T-helper 1 cell (primary cell): ENCODE measurements around the gene DMD.
"Not testable (repeated sequence)": the region's sequence is repeated elsewhere in the genome, so short reads cannot be mapped to it uniquely, and the experiment has no call there.

ENCODE experiments used
- DNase-seq, 5 donors: peaks; one replicate each; pipeline ENCODE4 v3.0.0-alpha.2; 2012 to 2020

Gene DMD

DNA sequence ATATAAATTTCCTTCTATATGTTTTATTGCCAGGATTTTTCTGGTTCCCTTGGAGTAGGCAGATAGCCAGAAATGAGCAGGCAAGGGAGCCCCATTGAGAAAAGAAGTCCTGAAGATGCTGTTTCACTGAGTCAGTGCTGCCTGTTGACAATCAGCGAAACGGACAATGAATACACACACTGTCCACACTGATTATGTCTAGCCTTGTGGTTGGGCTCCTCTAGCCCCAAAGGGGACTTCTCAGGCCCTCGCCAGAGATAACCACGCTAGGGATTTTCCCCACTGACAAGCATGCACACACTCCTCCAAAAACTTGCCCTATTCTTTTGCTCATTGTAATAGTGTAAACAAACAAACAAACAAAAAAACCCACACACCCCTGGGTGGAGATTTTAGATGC is 369.3 kb downstream of the DMD start:
- DNase-seq = no peak

DNA sequence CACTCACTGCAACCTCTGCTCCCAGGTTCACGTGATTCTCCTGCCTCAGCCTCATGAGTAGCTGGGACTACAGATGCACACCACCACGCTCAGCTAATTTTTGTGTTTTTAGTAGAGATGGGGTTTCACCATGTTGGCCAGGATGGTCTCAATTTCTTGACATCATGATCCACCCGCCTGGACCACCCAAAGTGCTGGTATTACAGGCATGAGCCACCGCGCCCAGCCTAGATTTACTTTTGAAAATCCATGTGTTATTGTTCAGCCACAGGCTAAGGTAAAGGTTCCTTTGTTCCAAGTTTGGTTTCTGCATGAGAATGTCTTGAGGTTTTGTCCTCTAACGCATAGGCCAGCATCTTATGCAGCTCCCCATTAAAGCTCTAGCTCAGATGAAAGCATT is 371.6 kb downstream of the DMD start:
- DNase-seq = no peak

DNA sequence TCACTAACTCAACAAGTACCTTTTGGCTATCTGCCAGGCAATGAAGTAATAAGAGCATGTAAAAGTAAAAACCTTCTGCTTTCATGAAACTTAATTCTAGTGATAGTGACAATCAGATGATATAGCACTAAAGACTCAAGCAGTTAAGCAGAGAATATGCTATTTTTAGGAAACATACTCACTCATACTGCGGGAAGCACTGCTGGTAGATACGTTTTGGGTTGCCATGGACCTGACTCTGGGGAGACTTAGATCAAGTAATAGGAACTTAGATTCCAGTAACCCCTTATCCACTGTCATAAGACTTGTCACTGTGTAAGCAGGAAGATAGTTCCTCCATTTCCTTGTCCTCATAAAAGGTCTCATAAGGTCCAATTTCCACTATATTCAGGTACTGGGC is 386.3 kb downstream of the DMD start:
- DNase-seq = no peak

DNA sequence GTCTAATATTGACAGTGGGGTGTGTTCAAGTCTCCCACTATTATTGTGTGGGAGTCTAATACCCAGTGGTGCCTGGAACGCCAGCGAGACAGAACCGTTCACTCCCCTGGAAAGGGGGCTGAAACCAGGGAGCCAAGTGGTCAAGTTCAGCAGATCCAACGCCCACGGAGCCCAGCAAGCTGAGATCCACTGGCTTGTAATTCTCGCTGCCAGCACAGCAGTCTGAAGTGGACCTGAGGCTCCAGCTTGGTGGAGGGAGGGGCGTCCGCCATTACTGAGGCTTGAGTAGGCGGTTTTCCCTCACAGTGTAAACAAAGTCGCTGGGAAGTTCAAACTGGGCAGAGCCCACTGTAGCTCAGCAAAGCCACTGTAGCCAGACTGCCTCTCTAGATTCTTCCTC is 407.3 kb downstream of the DMD start:
- DNase-seq = no peak

DNA sequence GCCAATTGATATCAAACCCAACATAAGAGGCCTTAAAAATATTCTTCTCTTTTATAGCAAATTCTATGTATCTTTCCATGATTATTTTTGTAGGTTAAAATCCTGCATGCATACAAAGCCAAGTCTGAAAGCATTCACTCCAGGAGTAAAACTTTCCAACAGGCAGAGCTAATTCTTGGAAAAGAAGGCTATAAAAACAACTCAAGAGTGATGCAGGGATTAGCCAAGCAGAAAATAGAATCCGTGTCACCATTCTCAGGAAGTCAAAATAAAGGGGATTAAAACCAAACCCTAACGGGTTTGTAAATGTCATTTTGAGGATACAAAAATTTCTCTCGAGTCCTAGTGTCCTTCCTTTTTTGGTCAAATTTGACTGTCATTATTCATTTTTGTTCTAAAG is 412.4 kb downstream of the DMD start:
- DNase-seq = no peak

DNA sequence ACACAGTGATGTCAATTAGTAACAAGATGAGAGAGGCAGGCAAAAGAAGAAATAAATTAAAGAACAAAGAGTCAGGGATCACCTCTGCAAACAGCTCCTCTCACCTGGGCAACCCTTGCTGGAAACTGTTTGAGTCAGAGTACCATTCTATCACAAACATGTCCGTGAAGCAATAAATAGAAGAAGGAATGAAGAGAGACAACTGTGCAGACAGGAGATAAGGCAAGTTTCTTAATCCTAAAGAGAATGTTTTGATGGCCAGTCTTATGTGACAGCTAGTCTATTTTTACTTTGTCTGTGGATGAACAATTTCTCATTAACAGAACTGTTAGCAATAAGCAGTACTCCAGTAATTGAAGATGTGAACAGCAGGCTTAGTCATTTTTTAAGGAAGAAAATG is 422.4 kb downstream of the DMD start:
- DNase-seq = no peak

DNA sequence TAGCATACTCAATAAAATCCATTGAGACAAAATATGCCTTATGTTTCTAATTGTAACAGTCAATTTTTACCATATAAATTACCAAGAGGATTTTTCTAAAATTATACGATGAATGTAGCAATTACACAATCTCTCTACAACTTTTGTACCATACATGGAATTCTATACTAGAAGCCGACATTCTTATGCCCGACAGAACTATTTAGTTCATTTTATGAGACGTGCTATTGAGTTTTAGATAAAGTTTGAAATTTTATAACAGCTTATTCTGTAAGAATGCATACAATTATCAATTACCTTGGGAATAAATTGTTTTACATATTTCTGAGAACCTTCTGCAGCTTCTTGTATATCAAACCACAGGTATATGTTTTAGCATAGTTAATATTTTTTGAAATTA is 431.2 kb downstream of the DMD start:
- no peak for DNase-seq

DNA sequence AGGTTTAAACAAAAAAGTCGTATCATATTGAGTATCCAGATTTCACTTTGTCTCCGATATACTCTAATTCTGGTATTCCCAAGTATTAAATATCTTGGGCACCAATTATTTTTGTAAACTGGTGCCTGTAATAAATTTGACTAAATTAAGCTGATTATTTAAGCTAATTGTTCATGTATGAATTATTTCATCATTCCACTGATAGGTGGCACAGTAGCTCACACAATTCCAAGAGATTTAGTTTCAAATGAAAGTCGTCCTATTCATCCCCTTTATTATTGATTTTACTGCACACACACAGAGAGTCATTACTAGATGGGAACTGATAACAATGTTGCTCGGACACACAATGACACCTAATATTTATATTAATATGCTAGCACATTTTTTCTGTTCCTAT is 432.4 kb downstream of the DMD start:
- no peak for DNase-seq

DNA sequence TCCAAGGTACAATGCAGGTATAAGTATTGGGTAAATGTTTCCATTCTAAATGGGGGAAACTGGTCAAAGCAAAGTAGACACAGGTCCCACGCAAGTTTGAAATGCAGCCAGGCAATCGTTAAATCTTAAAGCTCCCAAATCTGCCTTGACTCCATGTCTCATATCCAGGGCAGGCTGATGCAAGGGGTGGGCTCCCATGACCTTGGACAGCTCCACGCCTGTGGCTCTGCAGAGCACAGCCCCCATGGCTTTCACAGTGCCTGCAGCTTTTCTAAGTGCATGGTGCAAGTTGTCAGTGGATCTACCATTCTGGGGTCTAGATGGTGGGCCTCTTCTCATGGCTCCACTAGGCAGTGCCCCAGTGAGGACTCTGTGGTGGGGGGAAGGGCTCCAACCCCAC is 436.4 kb downstream of the DMD start:
- no peak for DNase-seq

DNA sequence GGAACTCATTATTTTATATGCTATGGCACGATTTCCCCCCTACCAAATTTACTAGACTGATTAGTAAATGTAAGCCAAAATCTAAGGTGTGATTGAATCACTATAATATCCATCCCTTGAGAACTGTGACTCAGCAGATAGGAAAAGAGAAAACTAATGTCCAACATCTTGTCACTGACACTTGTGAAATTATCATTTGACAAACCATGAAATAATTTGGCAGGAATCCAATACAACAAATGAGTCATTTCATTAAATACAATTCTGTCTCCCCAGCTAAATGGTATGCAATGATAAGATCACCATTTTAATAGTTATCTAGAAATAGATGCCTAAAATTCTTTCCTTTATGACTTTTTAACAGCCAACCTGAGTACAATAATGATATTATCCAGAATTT is 462.3 kb downstream of the DMD start:
- DNase-seq = no peak

DNA sequence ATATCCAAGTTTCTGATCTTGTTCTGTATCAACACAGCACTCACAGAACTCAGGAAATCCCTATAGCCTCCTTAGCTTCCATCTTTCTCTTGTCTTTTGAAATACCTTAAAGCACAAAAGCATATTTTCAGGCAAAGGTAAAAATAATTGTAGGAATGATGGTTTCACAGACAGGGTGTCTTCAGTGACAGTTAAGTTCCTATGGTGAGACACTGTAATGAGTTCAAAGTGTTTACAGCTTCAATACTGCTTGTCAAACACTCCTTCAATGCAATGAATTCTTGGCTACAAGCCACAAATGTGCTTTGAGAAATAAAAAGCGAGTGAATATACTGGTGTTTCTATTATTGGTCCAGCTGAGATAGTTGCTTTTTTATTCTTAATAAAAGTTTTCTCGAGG is 466.0 kb downstream of the DMD start:
- no peak for DNase-seq

DNA sequence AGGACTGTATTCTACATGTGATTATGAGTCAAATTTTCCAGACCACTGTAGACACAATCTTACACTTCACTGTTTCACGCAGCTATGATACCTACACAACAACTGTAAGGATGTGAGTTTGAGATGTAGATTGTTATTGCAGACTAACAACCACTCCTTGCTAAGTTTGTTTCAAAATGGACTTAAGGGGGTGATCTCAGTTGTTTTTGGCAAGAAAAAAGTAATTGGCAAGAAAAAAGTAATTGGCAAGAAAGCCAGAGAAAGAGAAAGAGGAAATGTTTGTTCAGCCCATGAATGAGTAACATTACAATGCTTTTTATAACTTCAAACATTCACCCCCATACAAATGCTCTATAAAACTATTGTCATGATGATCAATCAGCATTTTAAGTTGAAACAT is 466.4 kb downstream of the DMD start:
- no peak for DNase-seq

DNA sequence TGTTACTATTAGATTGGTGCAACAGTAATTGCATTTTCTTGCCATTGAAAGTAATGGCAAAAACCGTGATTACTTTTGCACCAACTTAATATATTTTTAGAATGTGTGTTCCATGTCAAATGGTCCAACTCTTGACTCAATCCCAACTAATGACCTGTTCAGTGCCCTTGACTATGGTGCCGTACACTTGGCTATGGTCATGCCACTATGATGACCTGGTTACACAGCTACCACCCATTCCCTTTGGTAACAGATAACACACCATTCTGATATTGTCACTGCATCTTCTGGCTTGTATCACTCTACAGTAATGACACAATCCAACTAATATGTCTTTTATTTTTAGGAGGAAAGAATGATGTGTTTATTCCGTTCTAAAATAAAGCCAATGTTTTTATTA is 469.4 kb downstream of the DMD start:
- no peak for DNase-seq

DNA sequence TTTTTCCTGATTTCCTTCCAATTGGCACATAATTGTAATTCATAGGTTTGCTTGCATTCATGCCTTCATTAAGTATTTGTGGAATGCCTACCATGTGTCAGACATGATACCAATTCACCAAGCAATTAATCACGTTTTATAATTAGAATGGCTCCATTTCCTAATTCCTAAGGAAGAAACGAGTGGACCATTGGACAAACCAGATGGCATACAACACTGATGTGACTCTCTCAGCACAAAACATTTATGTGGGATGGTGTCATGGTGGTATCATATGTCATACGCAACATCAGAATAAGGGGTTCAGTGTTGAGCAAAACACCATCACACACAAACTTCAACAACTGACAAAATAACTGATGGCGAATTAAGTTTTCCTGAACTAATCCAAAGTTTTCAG is 502.8 kb downstream of the DMD start:
- no peak for DNase-seq

DNA sequence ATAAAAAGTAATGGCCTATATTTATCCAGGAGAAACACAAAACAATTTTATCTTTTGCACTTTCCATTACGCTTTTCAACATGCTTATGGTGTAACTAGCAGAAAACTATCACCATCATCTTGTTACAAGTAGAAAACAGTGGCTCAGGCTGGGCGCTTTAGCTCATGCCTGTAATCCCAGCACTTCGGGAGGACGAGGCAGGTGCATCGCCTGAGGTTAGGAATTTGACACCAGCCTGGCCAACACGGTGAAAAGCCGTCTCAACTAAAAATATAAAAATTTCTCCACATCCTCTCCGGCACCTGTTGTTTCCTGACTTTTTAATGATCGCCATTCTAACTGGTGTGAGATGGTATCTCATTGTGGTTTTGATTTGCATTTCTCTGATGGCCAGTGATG is 506.0 kb downstream of the DMD start:
- DNase-seq = not testable (repeated sequence)

DNA sequence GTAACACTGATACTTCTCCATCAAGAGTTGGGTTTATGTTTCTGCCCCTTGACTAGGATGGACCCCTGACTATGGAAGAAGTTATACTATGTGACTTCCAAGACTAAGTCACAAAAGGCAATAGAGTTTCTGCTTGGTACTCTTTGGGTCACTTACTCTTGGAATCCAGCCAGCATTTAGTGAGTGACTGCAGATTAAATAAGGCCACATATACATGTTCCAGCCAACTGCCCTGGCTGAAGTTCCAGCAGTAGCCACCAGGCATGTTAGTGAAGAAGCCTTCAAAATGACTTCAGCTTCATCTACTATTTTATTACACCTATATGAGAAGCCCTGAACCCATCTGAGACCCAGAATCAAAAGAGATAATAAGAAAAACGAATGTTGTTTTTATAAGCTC is 524.0 kb downstream of the DMD start:
- DNase-seq = no peak

DNA sequence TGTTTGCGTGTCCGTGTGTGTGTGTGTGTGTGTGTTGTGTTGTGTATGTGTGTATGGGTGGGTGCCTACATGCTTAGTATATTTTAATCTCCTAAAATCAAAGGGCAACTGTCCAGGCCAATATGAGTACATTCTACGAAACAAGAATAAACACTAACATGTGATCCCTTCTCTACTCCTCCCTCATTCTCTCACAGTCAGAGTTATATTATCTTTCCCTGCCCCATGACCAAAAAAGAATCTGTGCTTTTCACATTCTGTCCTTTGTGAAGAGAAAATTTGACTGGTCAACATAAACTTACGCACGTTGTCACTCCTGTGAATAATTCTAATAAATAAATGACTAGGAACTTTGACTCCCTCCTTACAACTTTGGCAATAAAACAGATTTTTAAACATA is 532.9 kb downstream of the DMD start:
- DNase-seq = no peak

DNA sequence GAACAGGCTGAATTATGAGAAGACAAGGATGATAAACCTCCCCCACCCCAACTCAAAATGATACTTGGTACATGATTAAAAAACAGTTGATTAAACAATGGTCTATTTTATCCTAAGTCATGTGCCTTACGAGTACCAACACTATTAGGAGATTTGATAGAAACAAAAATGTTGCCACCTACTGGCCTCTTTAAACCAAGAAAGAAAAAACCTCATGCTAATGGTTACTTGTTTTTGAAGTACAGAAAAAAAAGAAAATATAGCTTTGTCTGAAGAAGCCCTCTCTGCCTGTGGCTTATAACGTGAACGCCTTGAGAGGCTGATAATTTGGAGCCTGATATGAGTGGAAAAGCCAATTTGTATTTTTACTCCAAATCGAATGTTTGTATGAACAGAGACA is 538.2 kb downstream of the DMD start:
- DNase-seq = no peak

DNA sequence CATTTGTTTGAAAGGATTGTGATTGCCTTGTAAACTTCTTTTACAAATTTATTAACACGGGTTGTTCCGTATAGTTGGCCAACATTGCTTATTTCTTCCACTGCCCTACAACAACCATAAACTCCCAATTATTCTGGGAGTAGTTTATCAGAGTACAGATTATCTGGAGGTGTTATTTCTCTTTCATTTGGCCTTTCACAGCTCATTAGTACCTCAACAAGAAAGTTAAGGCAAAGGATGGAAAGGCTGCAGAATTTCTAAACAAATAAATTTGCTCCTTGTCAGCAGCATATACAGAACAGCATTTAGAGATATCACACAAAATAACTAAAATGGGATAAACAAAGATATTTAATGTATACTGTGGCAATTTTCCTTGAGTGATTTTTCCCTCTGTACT is 548.8 kb downstream of the DMD start:
- DNase-seq = no peak

DNA sequence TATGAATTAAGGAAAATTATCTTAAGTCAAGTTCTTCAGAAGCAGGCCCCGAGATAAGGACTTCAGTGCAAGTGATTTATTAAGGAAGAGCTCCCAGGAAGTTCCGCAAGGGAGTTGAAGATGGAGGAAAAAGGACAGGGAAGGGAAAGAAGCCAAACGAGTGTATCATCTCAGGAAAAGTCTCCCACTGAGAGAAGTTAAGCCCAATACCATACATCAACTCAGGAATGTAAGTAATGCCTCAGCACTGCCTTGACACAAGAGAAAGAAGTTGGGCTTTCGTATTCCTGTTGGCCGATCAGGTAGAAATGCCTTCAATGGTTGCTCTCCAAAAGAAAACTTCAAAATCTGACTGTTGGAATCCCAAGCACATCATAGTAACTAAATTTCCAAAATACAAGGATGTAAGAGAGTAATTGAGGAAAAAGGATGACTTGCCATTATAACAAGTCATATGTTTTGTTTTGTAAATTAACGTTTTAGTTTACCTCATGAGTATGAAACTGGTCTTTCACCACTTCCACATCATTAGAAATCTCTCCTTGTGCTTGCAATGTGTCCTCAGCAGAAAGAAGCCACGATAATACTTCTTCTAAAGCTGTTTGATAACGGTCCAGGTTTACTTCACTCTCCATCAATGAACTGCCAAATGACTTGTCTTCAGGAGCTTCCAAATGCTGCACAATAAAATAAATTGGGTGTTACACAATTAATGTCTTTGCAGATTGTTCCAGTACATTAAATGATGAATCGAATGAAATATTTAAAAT is 566.7 kb downstream of the DMD start:
- DNase-seq = no peak

DNA sequence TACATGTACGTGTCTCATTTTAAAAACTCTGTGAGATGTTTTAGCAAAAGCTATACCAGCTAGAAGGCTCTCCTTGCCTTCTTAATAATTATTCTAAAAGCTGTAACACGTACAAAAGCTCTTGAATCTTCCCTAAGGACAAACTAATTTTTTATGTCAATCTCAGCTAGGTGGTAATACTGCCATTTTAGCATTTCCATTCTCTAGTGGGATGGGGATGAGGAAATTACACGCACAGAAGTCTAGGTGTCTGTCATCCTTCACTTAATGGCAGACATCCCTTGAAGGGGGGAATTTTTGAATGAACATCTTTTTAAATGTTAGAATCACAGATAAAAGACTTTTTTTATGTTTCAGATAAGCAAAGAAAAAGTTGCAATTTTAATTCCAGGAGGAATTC is 569.1 kb downstream of the DMD start:
- no peak for DNase-seq

DNA sequence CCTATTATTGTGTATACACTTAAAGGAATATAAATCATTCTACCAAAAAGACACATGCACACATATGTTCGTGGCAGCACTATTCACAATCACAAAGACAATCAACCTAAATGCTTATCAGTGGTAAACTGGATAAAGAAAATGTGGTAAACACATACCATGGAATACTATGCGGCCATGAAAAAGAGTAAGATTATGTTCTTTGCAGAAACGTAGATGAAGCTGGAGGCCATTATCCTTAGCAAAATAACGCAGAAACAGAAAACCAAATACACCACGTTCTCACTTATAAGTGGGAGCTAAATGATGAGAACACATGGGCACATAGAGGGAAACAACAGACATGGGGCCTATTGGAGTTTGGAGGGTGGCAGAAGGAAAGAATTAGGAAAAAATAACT is 593.2 kb downstream of the DMD start:
- DNase-seq = no peak

DNA sequence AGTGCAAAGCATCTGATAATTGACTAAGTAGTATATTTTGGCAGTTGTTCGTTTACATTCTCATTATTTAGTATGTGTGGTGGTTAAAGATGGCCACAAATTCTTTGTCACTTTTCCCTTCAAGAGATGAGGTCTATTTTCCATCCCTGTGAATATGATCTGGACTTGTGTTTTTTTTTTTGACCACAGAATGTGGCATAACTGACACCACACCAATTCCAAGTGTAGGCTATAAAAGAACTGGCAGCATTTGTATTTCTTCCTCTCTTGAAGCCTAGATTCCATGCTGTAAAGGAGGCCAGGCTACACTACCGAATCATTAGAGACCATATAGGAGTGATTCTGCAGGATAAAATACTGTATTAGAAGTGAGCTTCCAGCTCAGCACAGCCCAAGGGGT is 596.6 kb downstream of the DMD start:
- no peak for DNase-seq

DNA sequence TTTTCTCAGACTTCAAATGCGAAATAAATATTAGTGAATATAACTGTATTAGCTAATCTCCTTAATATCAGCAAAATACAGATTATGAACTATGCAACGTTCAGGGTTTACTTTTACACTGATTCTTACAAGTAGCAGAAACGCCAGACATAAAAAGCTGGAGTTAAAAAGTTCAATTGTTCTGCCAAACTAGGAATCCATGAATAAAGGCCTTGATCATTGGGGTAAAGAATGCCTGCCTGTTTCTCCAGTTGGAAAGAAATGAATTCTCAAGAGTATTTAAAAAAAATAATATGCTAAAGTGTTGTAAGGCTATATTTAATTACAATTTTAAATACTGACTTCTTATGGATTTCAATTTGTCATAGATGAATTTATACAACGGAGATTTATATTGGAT is 612.2 kb downstream of the DMD start:
- no peak for DNase-seq

DNA sequence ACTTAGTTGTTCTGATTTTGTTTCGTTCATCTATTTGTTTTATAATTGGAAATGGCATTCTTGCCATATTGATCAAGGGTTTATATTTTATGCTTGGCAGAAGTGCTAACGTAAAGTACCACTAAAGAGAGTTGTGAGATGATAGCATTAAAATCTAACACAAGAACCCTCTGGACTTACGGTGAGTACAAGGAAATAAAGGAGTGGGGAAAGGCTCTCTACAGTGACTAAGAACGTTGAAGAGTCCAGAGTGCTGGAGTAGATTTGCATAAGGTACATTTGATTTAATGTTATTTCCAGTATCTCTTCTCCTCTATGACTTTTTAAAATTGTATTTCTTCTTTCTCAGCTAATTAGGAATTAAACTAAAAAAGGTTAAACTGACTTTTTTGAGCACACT is 612.6 kb downstream of the DMD start:
- DNase-seq = no peak

DNA sequence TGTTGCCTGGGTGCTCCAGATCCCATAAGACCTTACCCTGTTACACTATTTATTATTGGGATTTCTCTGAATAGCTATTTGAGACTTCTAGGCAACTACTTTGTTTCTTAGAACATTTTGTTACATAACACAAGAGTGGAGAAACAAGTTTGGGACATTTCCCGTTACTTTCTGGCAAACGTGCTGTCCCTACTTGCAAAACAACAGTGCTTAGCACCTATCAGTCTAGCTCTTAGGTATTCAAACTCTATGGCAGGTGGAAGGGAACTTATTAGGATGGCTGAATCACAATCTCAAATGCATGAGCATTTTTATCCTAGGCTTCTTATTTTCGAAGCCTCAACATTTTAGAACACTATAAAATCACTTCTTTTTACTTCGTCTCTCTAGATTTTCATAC is 613.6 kb downstream of the DMD start:
- DNase-seq = no peak
